K562 (cell line): ENCODE data around the gene TCFL5. TPM values are rescaled to one million over a fixed set of nuclear protein-coding genes. Genes with fewer than 3 reads are reported as not detected.

Experiments used
- ATAC-seq: fragments of 200-7000 bp; cut with Tn5 transposase; 3 replicates; pipeline ENCODE4 v1.9.1; 2020; ENCODE audit warnings: moderate library complexity
- BruUV-seq: library from RNA; stranded (reverse); fragments of 400-500 nt; replicated peaks from 2 replicates; lab custom pipeline; 2021; lab: Mats Ljungman, UMichigan
- CTCF ChIA-PET: fragments of 300-600 bp; formaldehyde crosslinking; extraction: SDS; loops from one replicate; lab custom pipeline; 2021; ENCODE audit warnings: low intra/inter-chr PET ratio; lab: Yijun Ruan, JAX
- POLR2A ChIA-PET: fragments of 300-600, 350-650 bp; sonication (Branson Sonifier 250); formaldehyde crosslinking; extraction: SDS; loops from one replicate; lab custom pipeline; 2021; ENCODE audit warnings: antibody characterized with exemption, inconsistent platforms; lab: Yijun Ruan, JAX
- DNase-seq, 4 experiments: peaks; one replicate each; pipeline versions ENCODE4 v3.0.0 to v3.0.0-alpha.2; 2011 to 2018; ENCODE audit warnings: low spot score in 3 of 4, mixed read lengths in 3 of 4; ENCODE audit errors: extremely low read depth in 1 of 4
- FAIRE-seq: peaks from 2 replicates; lab custom pipeline; 2011; peaks lifted over from hg19 to GRCh38; lab: Jason Lieb, UNC
- H2AFZ ChIP-seq: 2 replicates; pipeline ENCODE4 v1.6.0; 2011; ENCODE audit warnings: low read depth, low read length, control low read depth, inconsistent platforms
- H3K27ac ChIP-seq: fragments of 200-600 bp; 3 replicates; pipeline ENCODE4 v1.8.0; 2011; ENCODE audit warnings: low read depth, mild to moderate bottlenecking, control low read depth, inconsistent platforms, low read length, moderate library complexity, mixed read lengths; ENCODE audit errors: extremely low read depth
- H3K27me3 ChIP-seq, 2 experiments: fragments of 300-600 bp in 1 of 2; 2 replicates in 1 of 2; 3 replicates in 1 of 2; pipeline versions ENCODE4 v1.6.0 to v1.8.0; 2011; ENCODE audit warnings: inconsistent platforms in 2 of 2, low read length in 2 of 2, mild to moderate bottlenecking in 1 of 2, mixed read lengths in 1 of 2, moderate library complexity in 1 of 2; ENCODE audit not compliant: control insufficient read depth in 2 of 2, insufficient read depth in 2 of 2
- H3K36me3 ChIP-seq: fragments of 300-600 bp; 3 replicates; pipeline ENCODE4 v1.8.0; 2011; ENCODE audit warnings: mild to moderate bottlenecking, low read length, inconsistent platforms; ENCODE audit not compliant: control insufficient read depth, insufficient read depth
- H3K4me1 ChIP-seq, 2 experiments: fragments of 200-600 bp in 1 of 2; replicated peaks in 1 of 2; 2 replicates in 1 of 2; 3 replicates in 1 of 2; pipeline versions ENCODE4 v1.5.1 to v1.8.0; 2011; ENCODE audit warnings: inconsistent platforms in 2 of 2, low read length in 2 of 2, mild to moderate bottlenecking in 1 of 2, mixed read lengths in 1 of 2, moderate library complexity in 1 of 2; ENCODE audit not compliant: control insufficient read depth in 2 of 2, insufficient read depth in 2 of 2
- H3K4me2 ChIP-seq: 2 replicates; pipeline ENCODE4 v1.6.1; 2011; ENCODE audit warnings: low read length, control low read depth, inconsistent platforms, mixed read lengths; ENCODE audit not compliant: insufficient read depth
- H3K4me3 ChIP-seq: fragments of 200-600 bp; sonication (generic), shearing (Covaris generic); 2 replicates; pipeline ENCODE4 v1.5.1; 2016; ENCODE audit warnings: control low read depth, inconsistent platforms
- H3K79me2 ChIP-seq: fragments of 200-600 bp; 3 replicates; pipeline ENCODE4 v1.8.0; 2011; ENCODE audit warnings: low read length, inconsistent platforms; ENCODE audit not compliant: control insufficient read depth, insufficient read depth
- H3K9ac ChIP-seq, 2 experiments: 2 replicates each; pipeline versions ENCODE4 v1.6.0 to v1.6.1; 2011; ENCODE audit warnings: low read depth in 2 of 2, low read length in 2 of 2, control low read depth in 1 of 2, inconsistent platforms in 1 of 2, mild to moderate bottlenecking in 1 of 2, mixed read lengths in 1 of 2; ENCODE audit not compliant: insufficient read depth in 1 of 2
- H3K9me1 ChIP-seq: one replicate; pipeline ENCODE4 v1.6.0; 2011; ENCODE audit warnings: inconsistent platforms, mild to moderate bottlenecking, low read length, moderate library complexity; ENCODE audit not compliant: control insufficient read depth, insufficient read depth
- H3K9me3 ChIP-seq: replicated peaks from 2 replicates; pipeline ENCODE4 v1.5.1; 2011; ENCODE audit warnings: low read depth, low read length, inconsistent platforms; ENCODE audit not compliant: control insufficient read depth, insufficient read depth
- H4K20me1 ChIP-seq: replicated peaks from 2 replicates; pipeline ENCODE4 v1.6.1; 2011; ENCODE audit warnings: low read length, inconsistent platforms, mixed read lengths; ENCODE audit not compliant: control insufficient read depth, insufficient read depth
- BACH1 ChIP-seq: fragments of 200-800 bp; sonication (Bioruptor generic); IDR thresholded peaks from 2 replicates; pipeline ENCODE4 v1.6.1; 2016; ENCODE audit warnings: missing genetic modification characterization, missing compliant biosample characterization
- FOXA1 ChIP-seq: fragments of 450-650 bp; IDR thresholded peaks from 2 replicates; pipeline ENCODE4 v1.6.1; 2016; ENCODE audit warnings: mild to moderate bottlenecking, borderline replicate concordance
- JUN ChIP-seq, 2 experiments: sonication (generic) in 1 of 2; formaldehyde crosslinking in 1 of 2; IDR thresholded peaks; 2 replicates each; pipeline versions ENCODE4 v1.6.1 to v1.8.0; 2012 to 2022; ENCODE audit warnings: borderline replicate concordance in 2 of 2, mild to moderate bottlenecking in 2 of 2, improper control_type of control experiment in 1 of 2, low read depth in 1 of 2, low read length in 1 of 2, missing genetic modification reagents in 1 of 2
- POLR2G ChIP-seq: fragments of 200-400 bp; formaldehyde crosslinking; IDR thresholded peaks from 2 replicates; pipeline ENCODE4 v1.6.1; 2017; ENCODE audit warnings: low read depth, mild to moderate bottlenecking, antibody characterized with exemption, low read length, moderate library complexity
- RBM34 ChIP-seq: fragments of 200-400 bp; formaldehyde crosslinking; IDR thresholded peaks from 2 replicates; pipeline ENCODE4 v1.6.1; 2018; ENCODE audit warnings: low read length, borderline replicate concordance; ENCODE audit not compliant: insufficient read depth
- WGBS: fragments of 100-300 bp; shearing (Covaris generic); methylation state at CpG from one replicate; pipeline ENCODE4 v1.1.6; 2016; ENCODE audit warnings: low coverage, mixed read lengths; ENCODE audit not compliant: insufficient coverage; ENCODE audit errors: missing lambda C conversion rate; 5-methylcytosine and 5-hydroxymethylcytosine counted together
- in situ Hi-C: fragments of 300-500 bp; cut with MboI; formaldehyde crosslinking; loops from 4 replicates; pipeline ENCODE4 v1.15.0; 2018; ENCODE audit warnings: inconsistent platforms, mixed read lengths
- intact Hi-C: fragments of 100-400 bp; cut with micrococcal nuclease; formaldehyde crosslinking; loops from 2 replicates; pipeline ENCODE4 v1.14.2; 2022
- polyA plus RNA-seq, 8 experiments: library from polyadenylated mRNA; depleted of rRNA in 4 of 8; stranded (reverse) in 5 of 8; unstranded in 3 of 8; fragments of >200 nt; fragmentation: Nextera tagmentation in 2 of 8; fragmentation: Illumina TruSeq in 1 of 8; extraction: Ambion mirVana in 2 of 8; extraction: Trizol in 1 of 8; gene quantifications; 2 replicates each; pipeline versions ENCODE4 v1.2.1 to v1.2.3, GENCODE V29; 2011 to 2014; ENCODE audit warnings: inconsistent platforms in 1 of 8, missing spikeins in 1 of 8
- total RNA-seq, 7 experiments: library from RNA; depleted of rRNA in 6 of 7; stranded (reverse); fragments of >200 nt in 6 of 7; fragmentation: Illumina TruSeq in 2 of 7; extraction: Trizol in 2 of 7; gene quantifications; 2 replicates each; pipeline versions ENCODE4 v1.2.1 to v1.2.3, GENCODE V29; 2011 to 2021; ENCODE audit warnings: low replicate concordance in 1 of 7

The TCFL5 gene
- total and polyA plus RNA-seq, 9 of the 15 experiments (the other 6 are each of a cell fraction or from before 2014, with no cell fraction given): 1.00 to 12.6 (median 9.1) TPM

DNA sequence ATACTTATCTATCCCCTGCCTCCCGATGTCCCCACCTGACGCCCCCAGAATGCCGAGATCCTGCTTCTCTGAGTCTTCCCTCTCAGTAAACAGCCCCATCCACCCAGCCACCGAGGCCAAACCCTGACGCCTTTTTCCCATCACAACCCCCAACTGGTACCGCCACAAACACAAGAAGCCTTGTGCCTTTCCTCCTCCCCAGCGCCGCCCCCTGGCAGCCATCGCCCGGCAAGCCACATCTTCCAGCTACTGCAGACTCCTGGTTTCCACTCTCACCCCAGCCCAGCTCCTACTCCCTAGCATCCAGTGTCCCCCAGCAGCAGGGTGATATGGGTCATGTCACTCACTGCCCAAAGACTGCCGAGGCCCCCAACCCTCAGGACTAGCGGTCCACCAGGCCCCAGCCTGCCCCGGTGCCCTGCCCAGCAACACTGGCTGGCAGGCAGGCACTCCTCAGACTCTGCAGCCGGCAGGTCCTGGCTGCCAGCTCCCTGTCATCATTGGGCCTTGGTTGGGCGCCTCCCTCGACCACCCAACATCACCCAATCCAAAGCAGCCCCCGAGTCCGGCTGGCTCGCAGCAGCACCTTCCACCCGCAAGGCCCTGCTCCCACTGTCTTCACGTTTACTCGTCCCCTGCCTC is 11.2 kb downstream of the TCFL5 start:
- intact Hi-C loops (no loop called here), in situ Hi-C loops (no loop called here)
- Histone ChIP-seq H3K27me3 (no peaks in the 10 kb centered on the region), H3K36me3 (peaks cover 80% of the 10 kb centered on the region)
- TF ChIP-seq RBM34 (no peak), JUN (IDR thresholded peaks at IDR 0.05; ENCODE audit: borderline replicate concordance, low read depth, low read length) (no peak), JUN (CRISPR knock-in tag; IDR thresholded peaks at IDR 0.05; ENCODE audit: borderline replicate concordance) (no peak), POLR2G (peak; percentile 39; the same call in 1 of the 2 replicates), BACH1 (no peak), FOXA1 (no peak)
- TF ChIP-seq, all 486 proteins: peak for 1
- H3K9ac ChIP-seq: peak overlapping the region in 1 of 2 experiments; percentile 55; a peak in 2 of 4 replicates
- H3K9me3 ChIP-seq: no peaks in the 10 kb centered on the region
- no peak overlapping the region for H3K4me3 ChIP-seq
- ChIA-PET POLR2A (interaction anchor here (0.8 kb wide), 2 partner anchors 11 to 22 kb away, joined by 3 to 4 read pairs; no protein-coding TSS in a partner anchor), CTCF (no interaction called here)
- peaks cover 0 to 17% of the 10 kb centered on the region in 2 experiments; a peak in 1 of 5 replicates for H3K4me1 ChIP-seq
- H3K4me2 ChIP-seq: no peak overlapping the region
- DNase-seq (no peak), ATAC-seq (no peak), FAIRE-seq (no peak)
- H3K9me1 ChIP-seq: no peaks in the 10 kb centered on the region
- no peak overlapping the region for H3K27ac ChIP-seq
- no peak overlapping the region for H2AFZ ChIP-seq
- no peaks in the 10 kb centered on the region for H4K20me1 ChIP-seq
- no TSS peak for BruUV-seq
- WGBS: 87% methylated on average over 22 of the region's 22 CpGs
- H3K79me2 ChIP-seq: no peaks in the 10 kb centered on the region
